ENCODE measurements around the gene DLG1.
A peak's percentile ranks its signal among the peaks of the same experiment; 100 is the strongest.

The DLG1 gene

DNA sequence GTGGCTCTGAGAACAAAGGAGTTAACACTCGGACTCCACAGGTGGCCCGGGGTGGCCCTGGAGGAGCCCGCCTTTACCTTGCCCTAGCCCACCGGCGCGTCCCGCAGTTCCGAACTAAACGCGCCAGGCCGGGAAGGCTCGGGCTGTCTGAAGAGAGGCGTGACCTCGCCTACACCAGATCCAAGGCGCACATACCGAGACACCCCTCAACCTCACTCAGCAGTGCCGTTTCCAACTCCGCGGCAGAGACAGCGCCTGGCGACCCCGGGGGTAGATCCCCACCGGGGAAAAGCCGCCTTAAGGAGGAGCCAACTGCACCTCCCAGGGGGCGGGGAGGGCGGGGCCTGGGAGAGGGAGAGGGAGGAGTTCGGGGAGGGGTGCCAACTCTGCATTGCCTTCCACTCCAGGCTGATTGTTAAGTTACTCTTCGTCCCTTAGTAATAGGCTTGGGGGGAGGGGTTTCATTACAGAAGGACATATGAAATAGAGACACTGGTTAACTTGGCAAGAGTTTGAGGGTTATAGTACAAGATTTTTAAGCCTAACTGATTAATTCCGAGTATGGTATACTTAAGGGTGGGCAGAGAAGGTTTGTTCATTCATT lies at the start of gene DLG1:
Gene DLG1, minus strand, starts transcription at position 272 of the 604 bp plus-strand sequence. CDS start 1,408 bp downstream, outside the sequence.
- DNase-seq, result peak; percentile 68

DNA sequence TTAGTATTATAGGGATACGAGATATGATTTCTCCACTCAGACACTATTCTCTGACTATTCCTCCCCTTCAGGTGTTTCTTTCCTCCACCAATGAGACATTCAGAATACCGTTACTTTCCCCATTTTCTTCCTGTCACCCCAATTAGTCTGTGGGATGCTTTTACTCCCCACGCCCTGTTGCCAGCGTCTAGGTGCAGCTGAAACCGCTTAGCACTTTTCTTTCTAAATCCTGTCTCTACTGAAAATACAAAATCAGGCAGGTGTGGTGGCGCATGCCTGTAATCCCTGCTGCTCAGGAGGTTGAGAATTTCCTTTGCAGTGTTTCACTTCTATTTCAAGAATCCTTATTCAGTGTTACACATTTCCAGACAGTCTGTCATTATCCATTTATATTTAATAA lies 49.6 kb upstream of the DLG1 start:
- DNase-seq, result no peak

DNA sequence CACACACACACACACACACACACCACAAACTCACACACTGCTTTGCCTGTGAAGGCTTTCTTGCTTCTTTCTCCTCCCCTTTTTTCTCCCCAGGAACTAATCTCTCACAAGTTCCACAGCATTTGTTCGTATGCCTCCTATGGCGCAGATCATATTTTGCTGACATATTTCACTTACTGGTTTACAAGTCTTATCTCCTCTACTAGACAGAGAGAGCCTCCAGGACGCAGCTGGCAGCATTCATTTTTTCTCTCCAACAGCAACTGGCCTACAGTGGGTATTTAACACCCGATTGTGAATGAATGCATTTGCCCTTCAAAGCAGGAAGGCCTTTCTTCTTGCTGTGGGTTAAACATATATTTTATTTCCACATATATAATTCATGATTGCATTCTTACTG lies 47.0 kb upstream of the DLG1 start:
- DNase-seq, result no peak

DNA sequence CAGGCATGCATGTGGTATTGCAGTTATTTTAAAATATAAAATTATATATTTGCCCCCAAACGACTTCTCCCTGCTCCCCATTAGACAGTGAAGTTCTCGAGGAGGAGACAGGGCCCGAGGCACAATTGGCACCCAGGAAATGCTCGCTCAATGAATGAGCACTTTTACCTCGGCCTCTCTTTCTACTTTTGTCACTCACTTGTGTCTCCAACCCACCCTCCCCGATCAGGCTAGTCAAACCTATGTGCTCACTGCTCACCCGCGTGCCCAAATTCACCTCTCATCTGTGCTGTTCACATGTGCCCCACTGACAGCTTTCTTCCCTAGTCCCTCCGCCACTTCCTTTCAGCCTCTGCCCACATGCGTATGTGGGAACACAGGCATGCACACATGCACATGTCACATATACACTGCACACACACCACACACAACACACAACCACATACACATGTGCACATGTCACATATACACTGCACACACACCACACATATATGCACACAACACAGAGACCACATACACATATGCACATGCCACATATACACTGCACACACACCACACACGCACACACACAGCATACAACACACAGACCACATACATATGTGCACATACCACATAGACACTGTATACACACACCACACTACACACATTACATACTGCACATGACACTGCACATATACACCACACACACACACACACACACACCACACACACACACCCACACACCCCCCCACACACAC lies 46.3 kb upstream of the DLG1 start:
- no peak for DNase-seq

DNA sequence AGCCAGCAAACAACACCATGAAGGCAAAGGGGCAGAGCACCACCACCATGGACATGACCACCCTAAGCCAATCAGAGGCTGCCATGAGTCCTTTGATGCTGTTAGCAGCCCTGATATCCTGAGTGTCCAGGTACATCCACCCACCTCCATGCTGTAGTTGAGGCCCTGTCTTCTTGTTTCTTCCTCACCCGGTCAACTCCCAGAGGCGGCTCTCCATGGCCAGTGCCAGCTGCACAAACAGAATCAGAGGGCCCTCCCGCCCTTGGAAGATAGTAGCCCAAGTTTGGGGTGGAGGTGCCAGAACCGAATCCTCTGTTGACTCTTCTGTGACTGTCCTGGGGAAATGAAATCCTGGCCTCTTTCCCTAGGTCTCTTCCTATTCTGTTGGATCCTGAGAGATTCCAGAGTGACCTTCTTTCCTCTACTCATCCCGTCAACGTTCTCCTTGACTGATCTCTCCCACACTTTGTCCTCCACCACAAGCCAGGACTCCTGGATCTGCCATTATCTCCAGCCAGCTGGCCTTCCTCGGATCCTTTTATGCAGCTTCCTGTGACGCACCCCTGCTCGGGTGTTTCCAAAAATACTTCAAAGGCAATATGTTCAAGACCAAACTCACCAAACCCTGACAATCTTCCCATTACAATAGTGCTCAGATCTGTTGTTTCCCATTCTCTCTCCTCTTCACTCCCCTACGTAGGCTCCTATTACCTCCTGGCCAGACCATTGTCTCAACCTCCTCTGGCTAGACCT lies 45.4 kb upstream of the DLG1 start:
- DNase-seq, result no peak

DNA sequence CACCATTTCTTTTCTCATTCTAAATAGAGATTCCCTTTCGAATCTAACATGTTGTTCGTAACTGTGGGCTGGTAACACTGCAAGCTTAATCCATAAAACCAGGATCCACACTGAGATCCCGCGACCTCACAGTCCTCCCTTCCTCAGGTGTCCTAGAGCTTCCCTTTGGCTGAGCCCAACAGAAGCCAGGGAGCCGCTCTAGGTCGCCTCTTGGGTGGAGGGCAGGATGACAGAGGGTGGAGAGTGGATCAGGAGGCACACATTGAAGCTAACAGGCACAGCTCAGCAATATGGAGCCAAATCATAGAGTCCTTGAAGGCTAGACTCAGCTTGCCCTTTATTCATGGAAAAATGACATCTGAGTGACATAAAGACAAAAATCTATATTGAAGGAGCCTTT lies 44.7 kb upstream of the DLG1 start:
- DNase-seq, result no peak

DNA sequence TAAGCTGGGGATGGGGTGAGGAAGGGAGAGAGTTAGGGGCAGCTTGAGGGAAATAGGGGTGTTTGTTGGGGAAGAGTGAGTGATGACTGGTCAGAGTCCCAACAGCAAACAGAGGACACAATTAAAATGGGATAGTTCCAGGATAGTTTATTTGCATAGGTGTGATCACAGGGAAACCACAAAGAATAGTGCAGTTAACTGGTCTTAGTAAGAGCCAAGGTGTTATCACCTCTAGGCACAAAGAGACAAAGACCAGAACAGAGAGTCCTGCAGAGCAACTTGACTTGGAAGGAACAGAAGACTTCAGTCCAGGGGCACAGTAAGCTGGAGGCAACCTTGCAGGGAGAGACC lies 42.1 kb upstream of the DLG1 start:
- DNase-seq, result no peak

DNA sequence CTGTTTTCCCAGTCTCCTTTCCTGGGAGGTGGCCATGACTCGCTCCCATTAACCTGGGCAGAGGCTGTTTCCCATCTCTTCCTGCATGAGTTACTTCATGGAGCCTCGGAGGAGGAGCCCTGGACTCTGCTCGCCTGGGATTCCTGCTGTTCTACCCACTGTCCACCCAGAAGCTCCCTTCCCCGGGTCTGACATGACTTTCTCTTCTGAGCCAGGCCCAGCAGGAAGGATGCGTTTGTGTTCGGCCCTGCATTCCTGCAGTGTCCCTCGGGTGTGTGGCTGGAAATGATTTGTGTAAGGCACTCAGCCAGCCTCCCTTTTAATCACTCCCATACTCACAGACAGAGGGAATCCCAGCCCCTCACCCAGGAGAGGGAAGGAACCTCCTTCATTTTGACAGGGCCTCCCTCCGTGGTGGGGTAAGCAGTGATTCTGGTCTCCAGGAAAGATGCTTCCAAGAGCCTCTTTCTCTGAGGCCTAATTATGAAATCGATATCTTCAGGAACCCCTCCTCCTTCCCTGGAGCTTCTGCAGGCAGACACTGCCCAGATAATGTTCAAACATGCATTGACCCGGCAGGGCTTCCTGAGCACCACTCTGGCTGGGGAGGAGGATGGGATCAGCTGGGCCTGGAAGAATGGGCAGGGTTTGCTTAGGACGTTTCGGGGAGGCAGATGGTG lies 41.6 kb upstream of the DLG1 start:
- DNase-seq, result no peak

DNA sequence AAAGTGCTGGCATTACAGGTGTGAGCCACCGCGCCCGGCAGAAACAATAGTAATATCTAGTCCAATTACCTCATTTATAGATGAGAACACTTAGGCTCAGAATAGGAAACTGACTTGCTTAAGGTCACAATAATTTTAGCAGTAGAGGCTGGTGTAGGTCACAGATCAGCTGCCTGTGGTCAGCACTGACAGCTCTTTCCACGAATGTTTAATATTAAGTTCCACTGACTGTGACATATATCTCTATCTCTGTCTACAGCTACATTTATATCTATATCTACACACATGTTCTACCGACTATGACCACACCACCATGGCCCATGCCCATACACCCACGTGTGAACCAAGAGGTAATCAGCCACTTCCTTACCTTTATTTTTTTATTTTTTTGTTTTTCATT lies 40.2 kb upstream of the DLG1 start:
- no peak for DNase-seq

DNA sequence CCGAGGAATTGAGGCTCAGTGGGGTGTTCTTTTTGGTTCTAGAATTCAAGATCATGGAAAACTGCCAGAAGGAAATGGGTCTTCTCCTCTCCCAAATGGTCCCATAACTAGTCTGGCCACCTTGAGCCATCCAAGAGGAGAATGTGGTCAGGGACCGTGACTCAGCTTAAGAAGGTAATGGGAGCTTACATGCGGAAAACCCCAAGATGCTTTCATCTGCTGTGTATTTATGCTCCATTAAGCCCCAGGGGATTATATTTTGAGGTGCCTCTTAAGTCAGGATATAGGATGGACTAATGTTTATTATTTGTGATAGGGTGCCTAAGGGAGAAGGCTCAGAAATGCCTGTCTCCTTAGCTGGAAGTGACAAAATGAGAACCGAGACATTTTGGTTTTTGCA lies 39.2 kb upstream of the DLG1 start:
- DNase-seq, result no peak

DNA sequence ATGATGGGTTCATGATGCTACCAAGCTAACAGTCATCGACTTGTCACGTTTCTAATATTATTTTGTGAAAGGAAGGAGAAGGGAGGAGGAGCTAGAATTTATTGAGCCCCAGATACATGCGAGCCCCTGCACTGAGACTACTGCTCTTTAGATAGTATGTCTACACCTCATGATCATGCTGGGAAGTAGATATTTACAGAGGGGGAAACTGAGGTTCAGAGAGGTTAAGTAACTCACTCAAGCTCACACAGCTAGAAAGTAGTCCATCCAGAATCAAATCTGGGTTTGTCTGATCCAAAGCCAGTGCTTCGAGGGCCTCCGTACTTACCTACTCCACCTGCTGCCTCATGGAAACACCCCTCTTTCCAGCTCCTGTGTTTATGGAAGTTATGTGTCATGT lies 38.8 kb upstream of the DLG1 start:
- DNase-seq, result no peak

DNA sequence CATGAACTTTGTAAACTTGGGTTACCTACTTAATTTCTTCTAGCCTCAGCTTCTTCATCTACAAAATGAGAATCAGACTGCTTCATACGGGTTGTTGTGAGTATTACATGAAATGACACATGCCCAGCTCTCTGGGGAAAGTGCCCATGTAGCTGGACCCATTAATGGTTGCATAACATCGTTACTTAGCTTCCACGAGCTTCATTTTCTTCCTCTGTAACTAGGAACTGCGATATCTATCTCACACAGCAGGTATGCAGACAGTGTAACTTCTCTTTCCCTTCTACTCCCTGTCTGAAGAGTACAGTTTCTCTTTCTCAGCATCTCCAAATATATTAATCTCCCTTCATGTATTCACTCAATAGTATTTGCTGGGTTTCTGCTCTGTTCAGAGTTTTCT lies 37.9 kb upstream of the DLG1 start:
- DNase-seq, result no peak

DNA sequence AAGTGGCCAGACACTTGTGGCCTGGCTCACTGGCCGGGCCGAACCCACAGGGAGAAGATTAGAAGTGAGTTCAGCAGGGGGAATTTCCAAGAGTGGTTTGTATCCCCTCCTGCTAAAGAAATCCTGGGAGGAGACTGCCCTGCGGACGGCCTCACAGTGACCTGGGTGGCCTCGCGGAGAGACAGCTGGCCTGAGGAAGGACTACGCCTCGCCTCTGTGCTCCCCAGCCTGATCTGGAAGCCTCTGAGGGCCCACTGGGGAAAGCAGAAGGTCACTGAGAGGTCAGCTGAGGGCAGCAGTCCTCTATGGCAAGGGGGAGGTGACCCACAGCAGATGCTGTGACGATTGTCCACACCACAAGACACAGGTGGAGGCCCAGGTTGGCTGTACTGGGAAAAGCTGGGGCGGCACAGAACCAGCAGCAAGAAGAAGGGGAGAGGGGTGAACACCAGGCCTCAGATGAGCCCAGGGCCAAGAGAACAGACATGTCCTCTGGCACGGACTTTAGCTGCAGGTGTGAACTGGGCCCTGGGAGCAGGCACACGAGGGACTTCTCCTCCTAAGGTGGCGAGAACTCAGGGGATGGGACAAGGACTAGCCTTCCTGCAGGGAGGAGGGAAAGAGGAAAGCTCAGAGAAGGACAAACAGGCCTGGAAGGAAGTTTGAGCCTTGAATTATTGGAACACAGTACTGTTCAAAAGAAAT lies 37.2 kb upstream of the DLG1 start:
- no peak for DNase-seq

DNA sequence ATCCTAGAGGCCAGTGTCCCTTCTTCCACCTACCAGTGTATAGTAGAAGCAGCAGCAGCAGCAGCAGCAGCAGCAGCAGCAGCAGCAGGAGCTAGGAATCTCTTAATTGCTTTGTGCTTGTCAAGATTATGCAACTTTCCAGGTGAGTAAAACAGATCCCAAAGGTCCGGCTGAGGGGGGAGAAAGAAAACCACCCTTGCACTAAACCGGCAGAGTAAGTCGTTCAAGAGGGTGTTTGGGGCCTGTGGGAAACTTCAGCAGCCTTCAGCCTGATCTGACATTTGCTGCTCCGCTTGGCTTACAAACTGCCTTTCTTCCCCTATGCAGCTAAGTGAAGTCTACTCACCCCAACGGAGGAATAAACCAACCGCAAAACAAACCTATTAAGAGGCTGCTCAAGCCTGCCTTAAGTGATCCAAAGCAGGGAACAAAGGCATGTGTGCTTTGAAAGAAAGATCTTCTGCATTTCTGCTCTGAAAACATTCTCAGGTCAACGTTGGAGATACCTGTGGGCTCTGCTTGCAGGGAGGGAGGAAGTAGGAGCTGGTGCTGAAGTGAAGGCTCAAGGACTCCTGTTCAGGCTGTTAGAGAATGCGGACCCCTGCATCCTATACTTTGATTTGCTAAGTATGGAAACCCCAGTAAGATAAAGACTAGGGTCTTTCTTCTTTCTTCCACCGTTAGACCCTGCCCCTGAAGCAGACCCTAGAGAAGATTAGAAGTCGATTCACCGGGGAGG lies 35.7 kb upstream of the DLG1 start:
- no peak for DNase-seq

DNA sequence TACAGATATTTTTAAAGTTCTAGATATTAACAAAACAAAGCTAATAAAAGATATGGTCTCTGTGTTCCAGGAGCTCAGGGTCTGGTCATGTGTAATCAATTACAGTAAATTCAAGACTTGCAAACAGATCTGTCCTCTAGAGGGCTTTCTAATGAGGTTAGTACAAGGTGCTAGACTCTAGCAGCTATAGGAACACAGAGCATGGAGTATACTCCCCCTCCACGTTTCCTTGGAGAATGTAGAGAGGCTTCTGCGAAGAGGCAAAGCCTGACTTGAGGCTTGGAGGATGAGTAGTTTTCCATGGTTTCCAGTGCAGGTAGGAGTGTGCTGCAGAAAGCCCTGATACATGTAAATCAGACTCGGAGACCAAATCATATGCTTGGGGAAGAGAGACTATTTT lies 32.7 kb upstream of the DLG1 start:
- no peak for DNase-seq

DNA sequence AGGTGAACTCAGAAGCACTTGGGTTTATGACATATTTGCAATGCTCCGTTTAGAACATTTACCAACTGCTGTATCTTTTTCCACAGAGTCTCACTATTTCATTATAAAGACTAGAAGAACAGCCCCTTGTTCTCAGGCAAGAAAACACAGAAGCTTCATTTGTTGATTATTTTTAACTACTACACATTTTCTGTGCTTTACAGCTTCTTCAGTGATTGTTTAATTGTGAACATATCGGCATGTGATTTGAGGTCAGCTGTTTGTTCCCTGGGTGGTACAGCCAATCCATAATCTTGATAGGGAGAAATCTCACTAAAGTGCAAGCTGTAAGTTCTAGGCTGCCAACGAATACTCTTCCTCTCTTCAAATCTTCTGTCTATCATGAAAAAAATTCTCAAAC lies 31.0 kb upstream of the DLG1 start:
- no peak for DNase-seq

DNA sequence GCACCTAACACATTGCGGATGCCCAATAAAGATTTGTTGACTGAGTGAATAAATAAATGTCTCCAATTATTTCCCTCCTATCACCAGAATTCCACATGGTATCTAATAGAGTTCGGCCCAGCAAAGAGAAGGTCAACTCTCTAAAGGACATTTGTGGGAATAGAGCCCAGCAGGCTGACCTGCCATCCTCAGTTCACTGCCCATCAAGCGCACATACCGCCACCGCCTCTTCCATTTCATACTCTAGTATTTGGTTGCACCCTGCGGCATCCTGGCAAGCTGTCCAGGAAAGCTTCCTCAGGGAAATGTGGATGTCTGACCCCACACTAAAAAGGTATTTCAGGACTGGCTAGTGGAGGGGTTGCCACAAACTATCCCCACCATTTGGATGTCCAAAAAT lies 29.8 kb upstream of the DLG1 start:
- no peak for DNase-seq

DNA sequence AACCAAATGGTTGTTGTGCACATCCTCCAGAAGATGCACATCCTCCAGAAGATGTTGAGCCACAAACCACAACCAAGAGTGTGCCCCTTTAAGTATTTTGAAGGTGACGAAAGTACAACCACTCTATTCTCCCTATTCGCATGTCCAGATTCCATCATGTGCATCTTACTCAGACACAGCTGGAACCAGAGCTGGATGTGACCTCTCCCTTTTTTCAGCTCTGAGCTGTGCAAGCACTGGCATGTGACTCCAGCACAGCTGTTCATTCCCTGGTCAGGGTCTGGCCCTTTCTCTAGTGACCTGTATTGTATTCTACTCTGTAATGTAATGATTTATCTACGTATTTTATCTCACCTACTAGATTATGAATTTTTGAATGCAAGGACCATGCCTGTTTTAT lies 29.3 kb upstream of the DLG1 start:
- no peak for DNase-seq

DNA sequence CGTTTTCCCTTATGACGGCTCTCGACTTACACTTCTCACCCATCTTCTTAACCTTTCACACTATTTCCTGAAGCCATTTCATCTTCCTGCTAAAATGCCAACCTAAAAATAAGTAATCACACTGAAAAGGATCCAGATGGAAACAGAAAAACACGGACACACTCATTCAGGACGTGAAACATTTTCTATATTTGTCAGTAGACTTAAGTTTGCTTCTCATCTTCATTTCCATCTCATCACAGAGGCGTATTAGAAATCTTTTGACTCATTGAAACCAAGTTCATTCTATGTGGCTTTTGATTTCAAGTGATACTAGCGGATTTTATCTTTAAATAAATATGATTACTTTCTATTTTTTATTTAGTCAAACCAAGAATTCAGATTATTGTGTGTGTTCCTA lies 27.4 kb upstream of the DLG1 start:
- DNase-seq, result no peak

DNA sequence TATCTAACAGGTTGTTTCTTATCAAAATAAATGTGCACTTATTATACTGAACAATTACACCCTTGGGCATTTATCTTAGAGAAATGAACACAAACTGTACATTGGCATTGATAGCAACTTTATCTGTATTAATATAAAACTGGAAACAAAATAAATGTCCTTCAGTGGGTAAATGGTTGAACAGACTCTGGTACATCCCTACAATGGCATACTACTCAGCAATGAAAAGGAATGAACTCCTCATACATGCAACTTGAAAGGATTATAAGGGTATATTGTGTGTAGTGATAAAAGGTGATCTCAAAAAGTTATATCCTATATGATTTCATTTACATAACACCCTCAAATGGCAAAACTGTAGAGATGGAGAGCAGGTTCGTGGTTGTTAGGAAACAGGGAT lies 23.7 kb upstream of the DLG1 start:
- DNase-seq, result no peak

DNA sequence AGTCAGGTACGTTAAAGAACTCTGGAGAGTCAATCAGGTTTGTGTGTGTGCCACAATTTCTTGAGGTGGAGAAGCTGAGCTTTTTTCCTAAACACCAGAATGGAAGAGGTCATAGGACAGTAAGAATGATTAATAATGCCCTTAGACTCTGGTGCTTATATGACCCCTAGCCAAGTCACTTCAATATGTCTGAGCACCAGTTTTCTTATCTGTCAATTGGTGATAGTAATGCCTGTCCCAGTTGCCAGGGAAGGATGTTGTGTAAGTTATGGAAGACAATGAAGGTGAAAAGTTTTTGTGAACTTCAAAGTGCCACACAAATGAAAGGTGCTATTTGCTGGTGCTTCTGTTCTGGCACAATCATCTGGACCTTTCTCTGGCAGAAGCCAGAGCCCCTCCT lies 22.2 kb upstream of the DLG1 start:
- DNase-seq, result no peak

DNA sequence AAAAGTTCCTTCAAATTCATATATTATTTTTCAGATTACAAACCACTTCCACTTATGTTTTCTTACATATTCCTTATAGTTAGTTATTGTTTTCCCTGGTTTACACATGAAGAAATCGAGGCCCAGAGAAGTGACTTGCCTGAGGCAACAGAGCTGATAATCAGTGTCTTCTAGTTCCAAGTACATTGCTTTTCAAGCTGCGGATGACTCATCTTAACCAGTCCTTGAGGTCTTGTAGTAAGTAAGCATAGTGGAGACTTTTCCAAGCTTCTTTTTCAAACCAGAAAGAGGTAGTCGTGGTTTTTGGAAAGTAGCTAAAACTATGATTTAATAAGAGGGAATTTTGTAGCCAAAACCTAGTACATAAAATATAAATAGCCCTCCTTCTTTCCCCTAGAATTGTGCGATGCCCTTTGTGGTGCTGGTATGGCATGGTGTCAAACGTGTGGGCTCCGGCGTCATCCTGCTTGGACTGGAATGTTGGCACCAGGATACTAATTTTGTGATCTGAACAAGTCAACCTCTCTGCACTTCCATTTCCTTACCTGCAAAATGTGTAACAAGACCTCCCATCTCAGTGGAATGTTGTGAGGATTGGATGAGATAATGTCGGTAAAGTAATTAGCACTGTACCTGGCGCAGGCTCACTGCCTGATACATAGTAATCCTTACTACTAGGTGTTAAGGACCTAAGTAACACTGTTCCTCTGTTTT lies 19.0 kb upstream of the DLG1 start:
- no peak for DNase-seq
